GM10266 (cell line): ENCODE results near the gene SEC16A.

Experiments
- DNase-seq: peaks from one replicate; pipeline ENCODE4 v3.0.0; 2012; ENCODE audit errors: extremely low spot score
- TF ChIP-seq, protein P1 (sequence below): IDR thresholded peaks from 2 replicates; pipeline ENCODE4 v1.5.1; 2012; ENCODE audit warnings: mild to moderate bottlenecking, low read depth; ENCODE audit not compliant: control insufficient read depth, insufficient read depth; ENCODE audit errors: missing control alignments

The SEC16A gene

DNA sequence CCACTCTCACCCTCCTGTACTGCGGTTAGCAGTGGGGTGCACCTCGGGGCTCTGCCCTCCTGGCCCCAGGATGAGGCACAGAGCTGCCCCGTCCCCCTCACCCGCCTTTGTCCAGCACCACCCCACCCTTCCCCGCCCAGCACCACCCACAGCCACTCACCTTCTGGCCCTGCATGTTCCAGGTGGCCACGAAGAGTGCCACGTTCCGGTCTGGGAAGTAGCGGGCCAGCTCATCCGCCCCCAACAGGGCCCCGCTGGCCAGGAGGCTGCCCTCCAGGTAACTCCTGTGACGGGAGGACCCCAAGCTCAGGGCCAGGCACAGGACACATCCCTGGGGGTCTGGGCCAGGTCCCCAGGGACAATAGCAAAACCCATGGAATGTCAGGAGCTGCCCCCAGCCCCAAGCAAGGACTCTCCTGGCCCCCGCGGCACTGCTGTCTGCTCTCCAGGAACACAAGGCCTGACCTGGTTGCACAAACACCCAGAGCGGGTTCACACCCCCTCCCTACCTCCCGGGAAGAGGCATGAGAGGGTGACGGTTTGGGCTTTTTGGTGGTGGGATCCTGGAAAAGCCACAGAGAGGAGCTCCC lies 48.2 kb downstream of the SEC16A start:
- no peak for DNase-seq
- TF ChIP-seq, protein P1, sequence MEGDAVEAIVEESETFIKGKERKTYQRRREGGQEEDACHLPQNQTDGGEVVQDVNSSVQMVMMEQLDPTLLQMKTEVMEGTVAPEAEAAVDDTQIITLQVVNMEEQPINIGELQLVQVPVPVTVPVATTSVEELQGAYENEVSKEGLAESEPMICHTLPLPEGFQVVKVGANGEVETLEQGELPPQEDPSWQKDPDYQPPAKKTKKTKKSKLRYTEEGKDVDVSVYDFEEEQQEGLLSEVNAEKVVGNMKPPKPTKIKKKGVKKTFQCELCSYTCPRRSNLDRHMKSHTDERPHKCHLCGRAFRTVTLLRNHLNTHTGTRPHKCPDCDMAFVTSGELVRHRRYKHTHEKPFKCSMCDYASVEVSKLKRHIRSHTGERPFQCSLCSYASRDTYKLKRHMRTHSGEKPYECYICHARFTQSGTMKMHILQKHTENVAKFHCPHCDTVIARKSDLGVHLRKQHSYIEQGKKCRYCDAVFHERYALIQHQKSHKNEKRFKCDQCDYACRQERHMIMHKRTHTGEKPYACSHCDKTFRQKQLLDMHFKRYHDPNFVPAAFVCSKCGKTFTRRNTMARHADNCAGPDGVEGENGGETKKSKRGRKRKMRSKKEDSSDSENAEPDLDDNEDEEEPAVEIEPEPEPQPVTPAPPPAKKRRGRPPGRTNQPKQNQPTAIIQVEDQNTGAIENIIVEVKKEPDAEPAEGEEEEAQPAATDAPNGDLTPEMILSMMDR: no peak

DNA sequence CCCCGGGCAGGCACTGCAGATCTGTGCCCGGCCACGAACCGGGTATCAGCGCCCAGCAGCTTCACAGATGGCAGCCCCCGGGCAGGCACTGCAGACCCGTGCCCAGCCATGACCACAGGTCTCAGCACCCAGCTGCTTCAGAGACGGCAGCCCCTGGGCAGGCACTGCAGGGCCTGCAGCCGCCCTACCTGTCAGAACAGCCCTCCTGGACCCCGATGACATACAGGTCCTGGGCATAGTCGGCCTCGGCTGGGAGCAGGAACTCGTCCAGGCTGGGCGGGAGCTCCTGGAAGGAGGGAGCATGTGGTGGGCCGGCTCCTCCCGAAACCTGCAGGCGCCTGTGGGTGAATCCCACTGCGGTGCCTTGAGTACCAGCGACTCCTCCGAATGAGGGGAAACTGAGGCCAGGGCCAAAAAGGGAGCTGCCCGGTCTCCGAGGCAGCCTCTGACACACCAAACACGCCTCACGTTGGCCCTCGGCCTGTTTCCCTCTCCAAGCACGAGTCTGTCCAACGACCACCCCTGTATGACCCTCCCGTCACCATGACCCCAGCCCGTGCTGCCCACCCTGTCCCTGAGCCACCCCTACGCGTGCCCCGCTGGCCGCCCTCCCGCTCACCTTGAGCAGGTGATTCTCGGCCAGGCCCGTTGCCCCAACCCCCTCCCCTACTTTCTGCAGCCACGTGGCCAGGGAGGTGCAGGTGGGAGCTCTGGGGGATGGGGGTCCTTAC lies 48.8 kb downstream of the SEC16A start:
- TF ChIP-seq, protein P1: no peak

DNA sequence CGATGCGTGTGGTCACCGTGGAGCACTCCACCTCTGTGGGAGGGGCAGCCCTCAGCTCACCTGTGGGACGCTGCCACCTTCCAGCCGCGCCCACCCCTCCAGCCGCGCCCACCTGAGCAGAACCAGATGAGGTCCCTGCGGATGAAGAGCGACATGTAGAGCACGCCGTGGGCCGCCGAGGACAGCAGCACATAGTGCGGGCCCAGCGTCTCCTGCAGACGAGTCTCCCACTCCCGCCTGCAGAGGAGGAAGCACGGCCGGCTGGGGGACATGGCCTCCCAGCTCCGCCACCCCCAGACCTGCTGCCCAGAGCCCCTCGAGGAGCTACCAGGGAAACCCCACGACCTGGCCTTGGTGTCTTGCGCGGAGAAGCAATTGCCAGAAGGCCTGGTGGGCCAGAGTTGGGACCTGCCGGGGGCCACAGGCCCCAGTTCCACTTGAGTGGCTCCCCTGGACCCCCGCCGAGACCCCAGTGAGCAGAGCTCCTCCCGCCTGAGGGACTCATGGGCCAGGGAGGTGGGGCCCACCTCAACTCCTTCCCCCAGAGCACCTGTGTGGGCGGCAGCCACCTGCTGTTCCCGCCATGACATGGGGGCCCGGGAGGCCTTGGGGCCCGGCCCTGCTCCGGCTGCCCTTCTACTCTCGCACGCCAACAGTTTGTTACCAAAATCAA lies 49.7 kb downstream of the SEC16A start:
- DNase-seq: no peak
- TF ChIP-seq, protein P1: no peak

More for the DNA sequence above, 48.8 kb downstream of the SEC16A start:
- no peak for DNase-seq

DNA sequence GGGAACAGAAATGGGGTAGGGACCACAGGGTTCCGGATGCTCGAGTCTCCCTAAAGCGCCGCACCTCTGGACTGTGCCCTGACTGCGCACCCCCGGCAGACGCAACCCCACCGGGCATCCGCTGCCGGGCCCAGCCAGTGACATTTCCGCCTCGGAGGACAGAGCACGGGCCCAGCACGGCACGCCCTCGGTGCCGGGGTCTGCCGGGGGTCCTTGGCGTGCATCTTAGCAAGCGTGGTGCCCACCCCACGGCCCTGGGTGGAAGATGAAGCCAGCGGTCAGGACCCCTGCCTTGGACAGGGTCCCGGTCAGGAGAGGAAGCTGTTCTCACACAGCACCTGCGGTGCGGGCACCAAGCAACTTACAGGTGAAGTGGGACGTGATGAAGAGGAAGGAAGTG lies 50.2 kb downstream of the SEC16A start:
- TF ChIP-seq, protein P1: no peak
- DNase-seq: no peak

DNA sequence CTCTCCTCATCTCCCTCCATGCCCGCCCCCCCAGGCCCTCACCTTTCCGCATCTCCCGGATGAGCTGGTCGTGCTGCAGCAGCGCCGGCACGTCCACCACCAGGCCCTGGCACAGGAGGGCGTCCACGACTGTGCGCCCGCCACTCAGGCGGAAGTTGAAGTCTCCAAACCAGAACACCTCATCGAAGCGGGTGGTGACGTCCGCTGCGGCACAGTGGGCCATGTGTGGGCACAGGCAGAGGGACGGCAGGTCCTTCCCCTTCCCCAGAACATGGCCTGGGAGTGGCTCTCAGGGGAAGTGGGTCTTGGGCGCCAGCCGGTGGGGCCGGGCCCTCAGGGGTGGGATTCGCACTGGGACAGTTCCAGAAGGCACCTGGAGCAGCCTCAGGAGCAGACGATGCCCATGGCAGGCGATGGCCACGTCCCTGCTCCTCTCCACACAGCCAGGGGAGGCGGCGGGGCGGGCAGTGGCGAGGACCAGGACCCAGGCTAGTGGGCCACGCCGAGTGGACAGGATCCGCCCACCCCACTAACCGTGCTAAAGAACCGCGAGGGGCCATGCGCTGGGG lies 51.0 kb downstream of the SEC16A start:
- DNase-seq: no peak
- TF ChIP-seq, protein P1: no peak

DNA sequence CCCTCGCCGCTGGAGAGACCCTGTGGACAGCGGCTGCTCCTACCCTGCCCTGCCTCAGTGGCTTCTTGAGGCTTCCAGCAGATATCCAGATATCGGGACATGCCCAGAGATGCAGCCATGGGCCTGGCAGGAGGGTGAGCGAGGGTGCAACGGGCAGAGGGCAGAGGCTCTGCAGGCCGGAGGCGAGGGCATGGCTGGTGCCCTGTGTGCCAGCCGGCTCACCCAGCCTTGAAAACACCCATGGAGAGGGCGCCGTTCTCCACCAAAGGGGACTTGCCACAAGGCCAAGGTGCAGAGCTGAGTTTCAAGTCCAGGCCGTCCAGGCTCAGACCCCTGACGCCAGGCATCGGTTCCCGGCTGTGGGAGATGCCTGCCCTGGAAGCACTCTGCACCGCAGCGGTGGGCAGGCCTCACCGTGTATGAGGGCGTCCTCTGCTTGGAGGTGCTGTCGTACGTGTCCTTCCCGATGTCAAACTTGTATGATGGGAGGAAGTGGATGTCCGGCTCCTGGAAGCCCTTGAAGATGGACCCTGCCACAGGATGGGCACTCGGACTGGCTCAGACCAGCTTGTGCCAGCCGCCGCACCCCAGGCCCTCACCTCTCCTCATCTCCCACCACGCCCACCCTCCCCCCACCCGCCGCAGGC lies 52.1 kb downstream of the SEC16A start:
- no peak for DNase-seq
- TF ChIP-seq, protein P1: no peak
